Liver (tissue), 9 donors: Measurements from ENCODE around the gene CCDC190. TPM values are rescaled to one million over a fixed set of nuclear protein-coding genes. Genes with fewer than 3 reads are reported as not detected.
A peak's percentile ranks its signal among the peaks of the same experiment; 100 is the strongest.

Experiments
- DNase-seq: peaks from one replicate; pipeline ENCODE4 v3.0.0-alpha.2; 2017; ENCODE audit warnings: low spot score
- H3K27ac ChIP-seq, 2 donors: one replicate each; pipeline ENCODE4 v1.7.0; 2013; ENCODE audit warnings: inconsistent platforms in 2 of 2, low read length in 2 of 2, control low read depth in 1 of 2, low read depth in 1 of 2, mild to moderate bottlenecking in 1 of 2
- H3K27me3 ChIP-seq, 4 donors: one replicate each; pipeline versions ENCODE4 v1.6.1 to v1.7.0; 2013; ENCODE audit warnings: low read length in 3 of 4, inconsistent platforms in 1 of 4, mild to moderate bottlenecking in 1 of 4, moderate library complexity in 1 of 4; ENCODE audit not compliant: control insufficient read depth in 4 of 4, insufficient read depth in 4 of 4
- H3K36me3 ChIP-seq, 4 donors: one replicate each; pipeline versions ENCODE4 v1.6.1 to v1.7.0; 2013; ENCODE audit warnings: low read length in 3 of 4, mild to moderate bottlenecking in 3 of 4, low read depth in 1 of 4, moderate library complexity in 1 of 4; ENCODE audit not compliant: control insufficient read depth in 4 of 4, insufficient read depth in 3 of 4
- H3K4me1 ChIP-seq, 4 donors: one replicate each; pipeline versions ENCODE4 v1.6.1 to v1.7.0; 2013; ENCODE audit warnings: low read length in 3 of 4, mild to moderate bottlenecking in 3 of 4, moderate library complexity in 1 of 4; ENCODE audit not compliant: control insufficient read depth in 4 of 4, insufficient read depth in 4 of 4
- H3K4me3 ChIP-seq, 3 donors: one replicate each; pipeline versions ENCODE4 v1.6.1 to v1.7.0; 2013; ENCODE audit warnings: low read length in 3 of 3, control low read depth in 1 of 3, low read depth in 1 of 3, mild to moderate bottlenecking in 1 of 3
- H3K9ac ChIP-seq, 2 donors: one replicate each; pipeline ENCODE4 v1.7.0; 2013; ENCODE audit warnings: low read length in 2 of 2, mild to moderate bottlenecking in 2 of 2, moderate library complexity in 2 of 2, control low read depth in 1 of 2, low read depth in 1 of 2
- H3K9me3 ChIP-seq, 4 donors: one replicate each; pipeline versions ENCODE4 v1.6.1 to v1.7.0; 2013; ENCODE audit warnings: low read length in 3 of 4; ENCODE audit not compliant: control insufficient read depth in 4 of 4
- EGR1 ChIP-seq, 2 donors: IDR thresholded peaks; 2 replicates each; pipeline ENCODE4 v1.6.1; 2016 to 2018; ENCODE audit warnings: antibody characterized with exemption in 2 of 2, low read depth in 2 of 2
- FOXA1 ChIP-seq: IDR thresholded peaks from 2 replicates; pipeline ENCODE4 v1.6.1; 2016; ENCODE audit warnings: antibody characterized with exemption
- FOXA2 ChIP-seq: IDR thresholded peaks from 2 replicates; pipeline ENCODE4 v1.6.1; 2016; ENCODE audit warnings: antibody characterized with exemption
- GABPA ChIP-seq, 2 donors: IDR thresholded peaks in 1 of 2; conservative IDR thresholded peaks in 1 of 2; 2 replicates each; pipeline ENCODE4 v1.6.1; 2016; ENCODE audit warnings: antibody characterized with exemption in 2 of 2, mild to moderate bottlenecking in 1 of 2, moderate library complexity in 1 of 2
- HNF4A ChIP-seq, 2 donors: conservative IDR thresholded peaks; 2 replicates each; pipeline ENCODE4 v1.6.1; 2016; ENCODE audit warnings: antibody characterized with exemption in 2 of 2, mild to moderate bottlenecking in 2 of 2
- HNF4G ChIP-seq: IDR thresholded peaks from 2 replicates; pipeline ENCODE4 v1.6.1; 2016; ENCODE audit warnings: antibody characterized with exemption
- JUND ChIP-seq, 2 donors: IDR thresholded peaks; 2 replicates each; pipeline ENCODE4 v1.6.1; 2016; ENCODE audit warnings: antibody characterized with exemption in 2 of 2
- NR2F2 ChIP-seq: IDR thresholded peaks from 2 replicates; pipeline ENCODE4 v1.6.1; 2016; ENCODE audit warnings: antibody characterized with exemption
- RAD21 ChIP-seq, 2 donors: IDR thresholded peaks; 2 replicates each; pipeline ENCODE4 v1.6.1; 2016; ENCODE audit warnings: antibody characterized with exemption in 2 of 2, mild to moderate bottlenecking in 2 of 2
- RXRA ChIP-seq, 2 donors: IDR thresholded peaks; 2 replicates each; pipeline ENCODE4 v1.6.1; 2017 to 2018; ENCODE audit warnings: antibody characterized with exemption in 2 of 2, mild to moderate bottlenecking in 1 of 2
- SP1 ChIP-seq: IDR thresholded peaks from 2 replicates; pipeline ENCODE4 v1.6.1; 2018; ENCODE audit warnings: antibody characterized with exemption, mild to moderate bottlenecking
- TAF1 ChIP-seq: conservative IDR thresholded peaks from 2 replicates; pipeline ENCODE4 v1.6.1; 2016; ENCODE audit warnings: antibody characterized with exemption, mild to moderate bottlenecking
- YY1 ChIP-seq: IDR thresholded peaks from 2 replicates; pipeline ENCODE4 v1.6.1; 2016; ENCODE audit warnings: antibody characterized with exemption, mild to moderate bottlenecking
- WGBS: extraction: QIAGEN DNeasy Blood & Tissue Kit; methylation state at CpG from one replicate; pipeline ENCODE4 v1.1.7; 2013; 5-methylcytosine and 5-hydroxymethylcytosine counted together
- polyA plus RNA-seq, 2 donors: library from polyadenylated mRNA; stranded (reverse) in 1 of 2; unstranded in 1 of 2; fragments of 200-250 nt in 1 of 2; fragments of >200 nt in 1 of 2; fragmentation: Nextera tagmentation in 1 of 2; extraction: Ambion mirVana in 1 of 2; gene quantifications; one replicate each; pipeline versions ENCODE4 v1.2.1 to v1.2.3, GENCODE V29; 2013 to 2015
- total RNA-seq, 2 donors: library from RNA; depleted of rRNA; stranded (reverse); fragments of >200 nt; gene quantifications; one replicate each; pipeline ENCODE4 v1.2.3, GENCODE V29; 2014
- TF ChIP-seq, protein P1 (sequence below): fragments of 150-350 bp; IDR thresholded peaks from 2 replicates; pipeline ENCODE4 v1.5.1; 2017; ENCODE audit warnings: improper control_type of control experiment, low read depth, low read length; ENCODE audit not compliant: missing input control
- TF ChIP-seq, protein P2 (sequence below): IDR thresholded peaks from 2 replicates; pipeline ENCODE4 v1.6.1; 2016; ENCODE audit warnings: antibody characterized with exemption
- TF ChIP-seq, protein P3 (sequence below): IDR thresholded peaks from 2 replicates; pipeline ENCODE4 v1.6.1; 2016; ENCODE audit warnings: antibody characterized with exemption
- TF ChIP-seq, protein P4 (sequence below): IDR thresholded peaks from 2 replicates; pipeline ENCODE4 v1.6.1; 2016; ENCODE audit warnings: antibody characterized with exemption
- TF ChIP-seq, protein P5 (sequence below): IDR thresholded peaks from 2 replicates; pipeline ENCODE4 v1.6.1; 2016; ENCODE audit warnings: antibody characterized with exemption, mild to moderate bottlenecking
- donor health status: healthy.
- donor health status: healthy.
- donor health status: healthy.
- donor health status: healthy.
- donor health status: healthy.

CCDC190 gene
- total and polyA plus RNA-seq, 4 donors: not detected

DNA sequence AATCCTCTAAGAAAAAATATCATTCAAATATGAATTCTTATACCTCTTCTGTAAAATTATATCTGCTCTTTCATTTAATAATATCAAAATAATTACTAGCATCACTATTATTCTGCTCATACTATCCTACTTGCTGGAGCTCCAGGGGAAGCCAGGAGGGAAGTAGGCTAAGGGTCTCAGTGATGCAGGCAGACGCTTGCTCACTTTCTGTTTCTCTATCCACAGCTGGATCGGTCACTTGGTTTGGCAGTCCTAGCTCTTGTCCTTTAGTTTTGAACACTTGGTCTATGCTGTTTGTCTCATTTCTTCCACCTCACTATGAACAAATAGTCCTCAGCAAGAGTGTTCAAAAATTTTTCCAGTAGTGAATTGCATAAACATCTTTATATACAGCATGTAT is 11.3 kb downstream of the CCDC190 start:
- no peaks in the 10 kb centered on the region for H3K9me3 ChIP-seq
- no peak for TF ChIP-seq FOXA2
- TF ChIP-seq TAF1: no peak
- no peak for TF ChIP-seq HNF4G
- TF ChIP-seq RXRA (IDR thresholded peaks at IDR 0.05): no peak
- TF ChIP-seq SP1: no peak
- no peak for TF ChIP-seq FOXA1
- TF ChIP-seq, protein P1, sequence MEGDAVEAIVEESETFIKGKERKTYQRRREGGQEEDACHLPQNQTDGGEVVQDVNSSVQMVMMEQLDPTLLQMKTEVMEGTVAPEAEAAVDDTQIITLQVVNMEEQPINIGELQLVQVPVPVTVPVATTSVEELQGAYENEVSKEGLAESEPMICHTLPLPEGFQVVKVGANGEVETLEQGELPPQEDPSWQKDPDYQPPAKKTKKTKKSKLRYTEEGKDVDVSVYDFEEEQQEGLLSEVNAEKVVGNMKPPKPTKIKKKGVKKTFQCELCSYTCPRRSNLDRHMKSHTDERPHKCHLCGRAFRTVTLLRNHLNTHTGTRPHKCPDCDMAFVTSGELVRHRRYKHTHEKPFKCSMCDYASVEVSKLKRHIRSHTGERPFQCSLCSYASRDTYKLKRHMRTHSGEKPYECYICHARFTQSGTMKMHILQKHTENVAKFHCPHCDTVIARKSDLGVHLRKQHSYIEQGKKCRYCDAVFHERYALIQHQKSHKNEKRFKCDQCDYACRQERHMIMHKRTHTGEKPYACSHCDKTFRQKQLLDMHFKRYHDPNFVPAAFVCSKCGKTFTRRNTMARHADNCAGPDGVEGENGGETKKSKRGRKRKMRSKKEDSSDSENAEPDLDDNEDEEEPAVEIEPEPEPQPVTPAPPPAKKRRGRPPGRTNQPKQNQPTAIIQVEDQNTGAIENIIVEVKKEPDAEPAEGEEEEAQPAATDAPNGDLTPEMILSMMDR: no peak
- TF ChIP-seq, protein P2, sequence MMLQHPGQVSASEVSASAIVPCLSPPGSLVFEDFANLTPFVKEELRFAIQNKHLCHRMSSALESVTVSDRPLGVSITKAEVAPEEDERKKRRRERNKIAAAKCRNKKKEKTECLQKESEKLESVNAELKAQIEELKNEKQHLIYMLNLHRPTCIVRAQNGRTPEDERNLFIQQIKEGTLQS: no peak
- TF ChIP-seq RAD21 (IDR thresholded peaks at IDR 0.05): no peak
- no peak for TF ChIP-seq NR2F2
- TF ChIP-seq, protein P3, sequence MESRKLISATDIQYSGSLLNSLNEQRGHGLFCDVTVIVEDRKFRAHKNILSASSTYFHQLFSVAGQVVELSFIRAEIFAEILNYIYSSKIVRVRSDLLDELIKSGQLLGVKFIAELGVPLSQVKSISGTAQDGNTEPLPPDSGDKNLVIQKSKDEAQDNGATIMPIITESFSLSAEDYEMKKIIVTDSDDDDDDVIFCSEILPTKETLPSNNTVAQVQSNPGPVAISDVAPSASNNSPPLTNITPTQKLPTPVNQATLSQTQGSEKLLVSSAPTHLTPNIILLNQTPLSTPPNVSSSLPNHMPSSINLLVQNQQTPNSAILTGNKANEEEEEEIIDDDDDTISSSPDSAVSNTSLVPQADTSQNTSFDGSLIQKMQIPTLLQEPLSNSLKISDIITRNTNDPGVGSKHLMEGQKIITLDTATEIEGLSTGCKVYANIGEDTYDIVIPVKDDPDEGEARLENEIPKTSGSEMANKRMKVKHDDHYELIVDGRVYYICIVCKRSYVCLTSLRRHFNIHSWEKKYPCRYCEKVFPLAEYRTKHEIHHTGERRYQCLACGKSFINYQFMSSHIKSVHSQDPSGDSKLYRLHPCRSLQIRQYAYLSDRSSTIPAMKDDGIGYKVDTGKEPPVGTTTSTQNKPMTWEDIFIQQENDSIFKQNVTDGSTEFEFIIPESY: no peak
- TF ChIP-seq YY1: no peak
- TF ChIP-seq EGR1 (IDR thresholded peaks at IDR 0.05; ENCODE audit: low read depth in 2 of 2): no peak
- no peak for TF ChIP-seq JUND (IDR thresholded peaks at IDR 0.05)
- TF ChIP-seq, protein P4, sequence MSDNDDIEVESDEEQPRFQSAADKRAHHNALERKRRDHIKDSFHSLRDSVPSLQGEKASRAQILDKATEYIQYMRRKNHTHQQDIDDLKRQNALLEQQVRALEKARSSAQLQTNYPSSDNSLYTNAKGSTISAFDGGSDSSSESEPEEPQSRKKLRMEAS: no peak
- TF ChIP-seq HNF4A (conservative IDR thresholded peaks at IDR 0.05): no peak
- H3K27me3 ChIP-seq: no peaks in the 10 kb centered on the region
- H3K4me1 ChIP-seq: no peaks in the 10 kb centered on the region
- WGBS: 61% methylated on average over 2 of the region's 2 CpGs
- no peaks in the 10 kb centered on the region for H3K36me3 ChIP-seq
- no peak for DNase-seq
- H3K4me3 ChIP-seq: no peak overlapping the region
- no peak overlapping the region for H3K27ac ChIP-seq
- H3K9ac ChIP-seq: no peak overlapping the region

DNA sequence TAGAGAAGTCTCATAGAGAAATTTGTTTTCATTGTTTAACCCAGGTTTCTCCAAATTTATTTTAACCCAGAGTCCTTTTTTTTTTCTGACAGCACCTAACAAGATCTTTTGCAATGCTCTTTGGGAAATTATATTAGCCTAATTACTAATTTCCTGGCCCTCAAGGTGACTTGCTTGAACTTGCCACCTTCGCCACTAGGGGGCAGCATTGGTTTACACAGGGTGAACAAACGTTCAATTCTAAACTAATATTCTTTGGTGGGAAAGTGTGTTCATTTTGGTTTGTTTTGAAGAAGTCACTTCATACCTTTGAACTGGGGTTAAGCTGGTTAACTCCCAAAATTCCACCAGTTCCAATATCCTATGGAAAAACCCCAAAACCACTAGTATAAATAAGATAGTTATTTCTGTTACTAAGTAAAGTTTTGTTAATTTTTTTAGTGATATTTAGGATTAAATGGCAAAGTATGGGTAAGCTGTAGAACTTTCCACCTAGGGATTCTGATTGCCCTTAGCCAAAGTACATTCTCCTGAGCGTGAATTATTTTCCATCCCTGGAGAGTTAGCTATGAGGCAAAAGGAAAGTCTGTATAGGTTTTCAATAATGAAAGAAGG is 13.0 kb downstream of the CCDC190 start:
- WGBS: 7% methylated on average over 3 of the region's 3 CpGs
- Histone ChIP-seq H3K9ac (no peak overlapping the region), H3K27me3 (no peaks in the 10 kb centered on the region), H3K9me3 (no peaks in the 10 kb centered on the region), H3K36me3 (no peaks in the 10 kb centered on the region), H3K4me1 (no peaks in the 10 kb centered on the region), H3K4me3 (no peak overlapping the region), H3K27ac (no peak overlapping the region)
- DNase-seq: peak; percentile 83
- TF ChIP-seq NR2F2 (no peak), FOXA2 (no peak), FOXA1 (no peak), GABPA (IDR thresholded peaks at IDR 0.05 in 1 of 2, conservative IDR thresholded peaks at IDR 0.05 in 1 of 2) (no peak), RAD21 (IDR thresholded peaks at IDR 0.05) (peak; percentile 83 to 85), EGR1 (IDR thresholded peaks at IDR 0.05; ENCODE audit: low read depth in 2 of 2) (no peak), HNF4A (conservative IDR thresholded peaks at IDR 0.05) (no peak)
- TF ChIP-seq, protein P5, sequence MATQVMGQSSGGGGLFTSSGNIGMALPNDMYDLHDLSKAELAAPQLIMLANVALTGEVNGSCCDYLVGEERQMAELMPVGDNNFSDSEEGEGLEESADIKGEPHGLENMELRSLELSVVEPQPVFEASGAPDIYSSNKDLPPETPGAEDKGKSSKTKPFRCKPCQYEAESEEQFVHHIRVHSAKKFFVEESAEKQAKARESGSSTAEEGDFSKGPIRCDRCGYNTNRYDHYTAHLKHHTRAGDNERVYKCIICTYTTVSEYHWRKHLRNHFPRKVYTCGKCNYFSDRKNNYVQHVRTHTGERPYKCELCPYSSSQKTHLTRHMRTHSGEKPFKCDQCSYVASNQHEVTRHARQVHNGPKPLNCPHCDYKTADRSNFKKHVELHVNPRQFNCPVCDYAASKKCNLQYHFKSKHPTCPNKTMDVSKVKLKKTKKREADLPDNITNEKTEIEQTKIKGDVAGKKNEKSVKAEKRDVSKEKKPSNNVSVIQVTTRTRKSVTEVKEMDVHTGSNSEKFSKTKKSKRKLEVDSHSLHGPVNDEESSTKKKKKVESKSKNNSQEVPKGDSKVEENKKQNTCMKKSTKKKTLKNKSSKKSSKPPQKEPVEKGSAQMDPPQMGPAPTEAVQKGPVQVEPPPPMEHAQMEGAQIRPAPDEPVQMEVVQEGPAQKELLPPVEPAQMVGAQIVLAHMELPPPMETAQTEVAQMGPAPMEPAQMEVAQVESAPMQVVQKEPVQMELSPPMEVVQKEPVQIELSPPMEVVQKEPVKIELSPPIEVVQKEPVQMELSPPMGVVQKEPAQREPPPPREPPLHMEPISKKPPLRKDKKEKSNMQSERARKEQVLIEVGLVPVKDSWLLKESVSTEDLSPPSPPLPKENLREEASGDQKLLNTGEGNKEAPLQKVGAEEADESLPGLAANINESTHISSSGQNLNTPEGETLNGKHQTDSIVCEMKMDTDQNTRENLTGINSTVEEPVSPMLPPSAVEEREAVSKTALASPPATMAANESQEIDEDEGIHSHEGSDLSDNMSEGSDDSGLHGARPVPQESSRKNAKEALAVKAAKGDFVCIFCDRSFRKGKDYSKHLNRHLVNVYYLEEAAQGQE: no peak
- TF ChIP-seq, protein P1: peak; percentile 88
